Sciatic nerve (tissue), 2 donors: Measurements from ENCODE around the gene GPN2. TPM values are rescaled to one million over a fixed set of nuclear protein-coding genes. Genes with fewer than 3 reads are reported as not detected.

Experiments
- ATAC-seq: fragments of 200-7000 bp; cut with Tn5 transposase; one replicate; pipeline ENCODE4 v1.9.1; 2020; ENCODE audit warnings: mild to moderate bottlenecking, moderate library complexity
- DNase-seq: peaks from one replicate; pipeline ENCODE4 v3.0.0-alpha.2; 2020; ENCODE audit warnings: low spot score
- intact Hi-C: fragments of 100-400 bp; cut with DNase I; formaldehyde crosslinking; loops from one replicate; pipeline ENCODE4 v1.14.2; 2022
- total RNA-seq: library from RNA; stranded (reverse); fragmentation: NEBNext Ultra II Directional; extraction: Animal tissue kit (Norgen Biotek cat#: 25700); gene quantifications from one replicate; pipeline ENCODE4 v1.2.1, GENCODE V29; 2021
- donor health status: DM: no; HTN: no; CAD: no.
- donor health status: DM: no; HTN: no; CAD: no.

The GPN2 gene
- total RNA-seq = 22.7 TPM

DNA sequence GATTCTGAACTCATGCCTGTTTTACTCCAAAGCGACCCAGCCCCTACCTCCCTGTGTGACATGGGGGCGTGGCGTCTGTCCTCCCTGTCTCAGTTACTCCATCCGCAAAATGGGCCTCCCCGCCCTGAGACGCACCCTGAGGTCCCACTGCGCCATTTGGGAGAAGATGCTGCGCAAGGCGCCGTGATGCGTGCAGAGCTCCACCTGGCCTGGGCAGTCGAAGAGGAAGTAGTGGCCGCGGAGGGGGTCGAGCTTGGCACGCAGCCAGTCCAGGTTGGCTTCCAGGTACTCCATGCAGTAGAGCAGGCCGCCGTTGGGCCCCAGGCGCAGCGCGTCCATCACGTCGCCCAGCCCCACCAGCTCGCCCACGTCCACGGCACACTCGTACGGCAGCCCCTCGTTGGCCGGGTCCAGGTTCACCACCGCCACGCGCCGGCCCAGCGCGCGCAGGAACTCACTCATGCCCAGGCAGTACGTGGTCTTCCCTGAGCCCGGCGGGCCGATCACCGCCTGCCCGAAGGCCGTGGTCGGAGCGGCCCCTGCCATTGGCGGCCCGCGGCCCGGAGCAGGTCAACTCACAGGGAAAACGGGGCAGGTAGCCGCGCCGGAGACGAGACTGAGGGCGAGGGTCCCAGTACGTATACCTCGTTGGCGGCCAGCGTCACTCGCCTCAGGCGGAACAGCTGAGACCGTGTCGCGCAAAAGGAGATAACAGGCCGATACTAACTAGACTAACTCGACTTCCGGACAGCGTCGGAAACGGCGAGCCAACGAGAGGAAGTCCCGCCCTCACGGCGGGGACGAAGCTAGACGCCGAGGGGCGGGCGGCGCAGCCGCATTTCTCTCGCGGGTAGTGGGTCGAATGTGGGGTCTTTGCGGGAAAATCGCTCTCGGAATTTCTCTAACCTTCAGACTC lies at the start of gene GPN2:
TSS of gene GPN2 (minus strand) at position 733 of the 916 bp plus-strand sequence. CDS start at position 546, 187 bp downstream.
- ATAC-seq = peak; percentile 96
- intact Hi-C loops = no loop called here

DNA sequence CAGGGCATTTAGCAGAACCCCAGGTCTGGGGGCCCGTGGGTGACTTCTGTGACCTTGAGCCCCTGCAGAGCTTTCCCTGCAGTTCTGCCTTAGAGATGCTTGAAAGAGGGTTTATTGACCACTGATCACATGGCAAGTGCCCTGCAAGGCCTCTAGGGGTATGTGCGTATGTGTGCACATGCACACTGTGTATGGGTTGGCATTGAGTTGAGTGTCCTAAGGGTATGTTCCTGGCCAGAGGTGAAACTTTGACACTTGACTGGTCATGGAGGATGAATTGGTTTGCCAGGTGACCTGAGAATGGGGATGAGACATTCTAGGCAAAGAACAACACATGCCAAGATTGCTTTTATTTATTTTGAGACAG lies 48.6 kb upstream of the GPN2 start:
- no peak for ATAC-seq
- DNase-seq = no peak
- intact Hi-C loops = no loop called here

More for the DNA sequence above, at the start of gene GPN2:
- DNase-seq = peak; percentile 87

DNA sequence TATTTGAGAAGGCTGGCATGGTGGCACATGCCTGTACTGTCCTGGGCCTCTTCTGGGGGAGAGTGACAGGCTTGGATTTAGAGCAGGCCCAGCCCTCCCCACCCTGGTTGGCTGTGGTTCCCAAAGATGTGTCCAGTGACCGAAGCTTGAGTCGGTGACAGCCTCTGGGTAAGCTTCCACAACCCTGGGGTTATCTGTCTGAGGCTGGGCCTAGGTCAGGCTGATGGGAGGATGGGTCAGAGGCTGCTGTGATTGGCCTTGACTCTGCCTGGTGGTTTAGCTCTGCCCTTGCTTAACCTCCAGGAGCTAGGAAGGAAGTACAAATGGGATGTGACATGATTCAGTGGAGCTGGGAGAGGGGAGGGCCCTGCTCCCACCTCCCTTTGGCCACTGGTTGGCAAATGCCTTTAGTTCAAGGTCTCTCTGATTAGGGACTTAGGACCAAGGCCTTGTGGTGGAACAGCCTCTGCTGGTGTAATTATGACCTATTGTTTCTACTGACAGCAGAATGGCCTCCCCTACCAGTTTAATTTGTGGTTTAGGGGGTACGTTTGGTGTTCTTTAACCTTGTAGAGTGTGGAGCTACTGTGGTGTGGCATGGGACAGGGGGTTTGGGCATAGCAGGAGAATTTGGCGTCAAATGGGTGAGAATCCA lies 48.0 kb upstream of the GPN2 start:
- no peak for ATAC-seq
- intact Hi-C loops = no loop called here
- DNase-seq = no peak

DNA sequence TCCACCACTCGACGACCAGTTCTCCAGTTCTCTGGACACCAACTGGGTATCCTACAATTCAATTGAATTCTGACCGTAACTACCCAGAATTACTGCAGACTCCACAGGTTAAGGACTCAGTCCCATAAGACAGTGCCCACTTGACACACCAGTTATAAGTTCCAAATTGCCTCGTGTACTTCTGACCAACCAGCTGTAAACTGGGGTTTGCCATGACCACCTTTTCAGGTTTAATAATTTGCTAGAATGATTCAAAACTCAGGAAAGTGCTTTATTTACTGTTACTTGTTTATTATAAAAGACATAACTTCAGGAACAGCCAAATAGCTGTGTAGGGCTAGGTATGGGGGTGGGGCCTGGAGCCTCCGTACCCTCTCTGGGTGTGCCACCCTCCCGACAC lies 46.7 kb upstream of the GPN2 start:
- intact Hi-C loops = no loop called here

DNA sequence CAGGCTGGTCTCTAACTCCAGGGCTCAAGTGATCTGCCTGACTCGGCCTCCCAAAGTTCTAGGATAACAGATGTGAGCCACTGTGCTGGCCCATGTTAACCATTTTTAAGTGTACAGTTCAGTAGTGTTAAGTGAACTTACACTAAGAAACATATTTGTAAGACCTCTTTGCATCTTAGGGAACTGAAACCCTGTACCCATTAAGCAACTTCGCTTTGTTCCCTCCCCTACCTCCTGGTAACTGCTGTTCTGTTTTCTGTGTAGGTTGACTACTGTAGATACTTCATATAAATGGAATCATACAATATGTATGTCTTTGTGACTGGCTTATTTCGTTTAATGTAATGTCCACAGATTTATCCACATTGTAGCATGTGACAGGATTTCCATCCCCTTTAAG lies 42.4 kb upstream of the GPN2 start:
- no peak for DNase-seq
- no peak for ATAC-seq
- intact Hi-C loops = no loop called here

More for the DNA sequence above, 46.7 kb upstream of the GPN2 start:
- ATAC-seq (no peak), DNase-seq (no peak)

DNA sequence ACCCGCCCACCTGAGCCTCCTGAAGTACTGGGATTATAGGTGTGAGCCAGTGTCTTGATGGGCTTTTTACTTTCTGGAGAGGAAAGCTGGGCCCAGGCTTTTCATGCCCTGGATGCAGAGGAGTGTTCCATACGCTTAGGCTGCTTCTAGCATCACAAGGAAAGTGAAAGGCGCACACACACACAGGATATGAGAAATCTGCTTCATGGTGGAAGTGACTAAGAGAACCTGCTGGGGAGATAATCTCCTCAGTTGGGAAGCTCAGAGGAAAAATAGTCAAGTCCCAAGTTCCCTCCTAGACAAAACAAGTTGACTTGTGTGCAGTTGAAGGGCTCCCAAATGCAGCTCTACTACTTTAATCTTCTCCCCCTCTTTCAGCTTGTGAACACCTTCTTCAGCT lies 33.6 kb upstream of the GPN2 start:
- no peak for ATAC-seq
- intact Hi-C loops = no loop called here
- DNase-seq = no peak

DNA sequence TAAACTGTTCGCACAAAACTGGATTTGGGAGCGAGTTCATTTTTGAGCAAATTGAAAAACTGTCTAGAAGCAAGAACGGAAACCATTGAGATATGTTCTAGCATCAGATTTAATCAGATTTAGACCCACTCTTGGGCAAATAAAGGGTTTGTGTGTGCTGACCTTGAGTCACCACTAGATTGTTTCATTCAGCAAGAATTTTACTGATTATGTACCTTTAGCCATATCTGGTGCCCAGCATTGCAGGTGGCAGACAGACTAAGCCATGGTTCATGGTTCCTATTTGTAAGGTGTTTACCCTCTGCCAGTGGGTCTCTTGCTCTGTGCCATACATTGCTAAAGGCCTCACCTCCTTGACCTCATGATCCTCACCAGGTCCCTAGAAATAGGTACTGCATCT lies 32.8 kb upstream of the GPN2 start:
- intact Hi-C loops = no loop called here
- DNase-seq (no peak), ATAC-seq (no peak)

DNA sequence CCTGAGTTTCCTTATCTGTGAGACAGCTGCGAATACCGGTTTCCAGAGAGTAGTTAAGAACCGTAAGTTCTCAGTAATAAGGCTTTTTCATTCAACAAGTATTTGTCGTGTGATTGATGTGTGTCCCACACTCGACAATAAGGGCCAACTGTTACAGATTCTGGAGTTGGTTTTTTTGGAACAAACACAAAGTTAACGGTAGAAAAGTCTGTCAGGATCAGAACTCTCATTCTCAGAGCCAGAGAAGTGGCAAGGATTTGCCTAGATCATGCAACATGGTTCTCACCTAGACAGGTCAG lies 32.3 kb upstream of the GPN2 start:
- intact Hi-C loops = no loop called here
- DNase-seq = no peak
- ATAC-seq = no peak

DNA sequence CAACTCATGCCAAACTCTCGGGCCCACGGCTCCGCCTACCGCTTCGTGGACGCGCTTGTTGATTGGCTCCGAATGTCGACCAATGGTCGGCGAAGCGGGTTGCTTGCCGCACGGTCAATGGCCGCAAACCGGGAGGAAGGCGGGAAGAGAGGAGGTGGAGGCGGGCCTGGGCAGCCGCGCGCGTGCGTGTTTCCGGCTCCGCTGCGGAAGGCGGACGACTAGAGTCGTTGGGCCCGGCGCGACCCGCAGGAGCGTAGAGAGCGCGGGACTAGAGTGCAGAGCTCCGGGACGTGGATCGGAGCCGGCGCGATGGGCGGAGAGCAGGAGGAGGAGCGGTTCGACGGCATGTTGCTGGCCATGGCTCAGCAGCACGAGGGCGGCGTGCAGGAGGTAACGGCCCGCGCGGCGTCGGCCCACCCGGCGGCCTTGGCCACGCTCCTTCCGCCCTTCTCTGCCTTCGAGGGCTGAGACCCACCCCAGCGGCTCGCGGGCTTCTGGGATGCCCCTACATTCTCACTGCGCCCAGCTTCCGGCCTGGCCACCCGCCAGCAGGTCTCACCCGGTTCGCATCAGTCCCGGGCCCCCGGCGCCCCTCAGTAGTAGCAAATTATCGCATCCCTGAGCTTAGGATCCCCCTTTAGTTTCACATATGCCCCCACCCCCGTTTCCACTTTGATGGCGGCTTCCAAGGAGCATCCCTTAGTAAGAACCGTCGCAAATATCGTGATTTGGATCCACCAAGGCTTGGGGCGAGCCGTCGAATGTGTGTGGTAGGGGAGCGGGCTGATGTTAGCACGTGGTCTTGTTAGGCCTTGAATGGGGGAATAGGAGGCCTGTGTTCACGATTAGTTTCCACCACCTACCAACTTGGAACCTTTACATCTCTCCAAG lies 31.7 kb upstream of the GPN2 start, which contains the start of gene NUDC:
TSS of gene NUDC (plus strand) at position 204 of the 891 bp plus-strand sequence. CDS start at position 310, 106 bp downstream.
- DNase-seq = peak; percentile 97
- peak; percentile 100 for ATAC-seq
- intact Hi-C loops = no loop called here

DNA sequence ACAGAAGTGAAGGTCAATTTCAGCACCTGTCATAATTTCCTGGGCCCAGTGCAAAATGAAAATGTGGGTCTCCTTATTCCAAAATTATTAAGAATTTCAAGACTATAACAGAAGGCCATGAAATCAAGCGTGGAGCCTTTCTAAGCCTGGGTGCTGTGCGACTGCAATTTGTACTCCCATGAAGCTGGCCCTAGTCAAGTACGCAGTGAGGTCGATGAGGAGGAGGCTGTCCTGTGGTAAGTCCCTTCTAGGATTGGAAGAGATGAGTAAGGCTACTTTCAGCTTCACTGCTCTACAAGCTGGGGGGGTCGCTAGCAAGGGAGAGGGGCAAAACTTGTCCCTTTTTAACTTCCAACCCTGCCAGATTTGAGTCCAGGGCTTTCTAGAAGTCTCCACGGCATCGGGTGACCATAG lies 31.1 kb upstream of the GPN2 start:
- intact Hi-C loops = no loop called here
- ATAC-seq (peak; percentile 66), DNase-seq (no peak)

DNA sequence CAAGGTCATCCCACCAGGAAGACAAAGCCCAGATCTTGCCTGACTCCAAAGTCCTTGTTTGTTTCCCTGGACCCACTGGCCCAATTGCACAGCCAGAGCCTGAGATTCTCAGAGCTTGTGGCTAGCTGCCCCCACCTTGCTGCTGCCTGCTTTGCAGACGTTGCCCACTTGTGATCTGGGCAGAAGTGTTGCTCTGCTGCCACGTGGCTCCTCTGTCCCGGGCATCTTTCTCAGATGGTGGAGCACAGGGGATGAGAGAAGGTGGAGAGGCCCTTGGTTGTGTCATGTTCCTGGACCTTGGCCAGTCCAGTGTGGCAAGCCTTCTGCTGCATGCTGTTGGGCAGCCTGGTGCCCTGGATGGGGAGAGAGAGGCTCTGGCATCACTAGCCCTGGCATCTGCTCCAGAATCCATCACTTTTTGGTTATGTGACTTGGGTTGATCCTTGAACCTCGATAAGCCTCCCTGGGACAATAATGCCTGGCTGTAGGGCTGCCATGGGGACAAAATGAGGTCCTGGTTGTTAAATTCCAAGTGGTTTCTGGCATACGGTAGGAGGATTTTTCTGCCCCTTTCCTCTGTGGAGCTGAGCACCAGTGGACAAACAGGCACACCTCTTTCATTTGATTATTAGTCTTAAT lies 25.2 kb upstream of the GPN2 start:
- intact Hi-C loops = no loop called here
- DNase-seq = no peak
- ATAC-seq = no peak

DNA sequence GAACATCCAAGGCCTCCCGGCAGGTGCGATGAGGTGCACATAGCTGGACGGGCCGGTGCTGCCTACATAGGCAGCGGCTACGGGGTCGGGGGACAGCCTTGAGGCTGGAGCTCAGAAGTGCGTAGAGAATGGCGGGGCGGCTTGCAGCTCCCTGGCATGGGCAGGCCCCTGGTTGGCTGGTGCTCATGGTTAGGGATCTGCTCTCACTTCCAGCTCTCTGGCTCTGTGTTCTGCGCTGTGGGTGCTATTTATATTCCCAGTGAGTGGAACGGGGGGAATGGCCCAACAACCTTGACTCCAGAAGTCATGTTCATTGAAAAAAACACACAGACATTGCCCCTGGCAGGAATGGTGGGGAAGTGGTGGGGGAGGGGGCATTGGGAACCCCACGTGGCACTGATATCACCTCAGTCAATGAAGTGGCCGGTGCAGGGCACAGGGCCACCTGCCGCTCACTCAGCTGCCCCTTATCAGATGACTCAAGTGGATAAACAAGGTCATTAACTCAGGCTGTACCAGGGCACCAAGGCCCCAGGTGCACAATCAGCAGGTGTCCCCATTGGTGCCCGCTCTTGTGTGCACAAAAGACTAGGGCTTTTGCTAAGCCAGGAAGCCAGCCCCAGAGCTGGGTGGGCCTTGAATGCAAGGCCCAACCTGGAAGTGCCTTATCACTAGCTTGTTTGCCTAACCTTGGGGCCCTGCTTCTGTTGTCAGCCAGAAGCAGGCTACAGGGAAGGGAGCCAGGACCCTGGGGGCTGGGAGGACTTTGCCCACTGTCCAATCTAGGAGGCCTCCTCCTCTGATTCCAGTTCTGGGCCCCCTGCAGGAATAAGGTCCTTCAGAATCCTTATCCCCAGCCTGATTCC lies 23.9 kb upstream of the GPN2 start, which contains the start of gene NR0B2:
TSS of gene NR0B2 (minus strand) at position 222 of the 866 bp plus-strand sequence. CDS start at position 187, 35 bp downstream.
- intact Hi-C loops = no loop called here
- ATAC-seq = no peak
- no peak for DNase-seq

DNA sequence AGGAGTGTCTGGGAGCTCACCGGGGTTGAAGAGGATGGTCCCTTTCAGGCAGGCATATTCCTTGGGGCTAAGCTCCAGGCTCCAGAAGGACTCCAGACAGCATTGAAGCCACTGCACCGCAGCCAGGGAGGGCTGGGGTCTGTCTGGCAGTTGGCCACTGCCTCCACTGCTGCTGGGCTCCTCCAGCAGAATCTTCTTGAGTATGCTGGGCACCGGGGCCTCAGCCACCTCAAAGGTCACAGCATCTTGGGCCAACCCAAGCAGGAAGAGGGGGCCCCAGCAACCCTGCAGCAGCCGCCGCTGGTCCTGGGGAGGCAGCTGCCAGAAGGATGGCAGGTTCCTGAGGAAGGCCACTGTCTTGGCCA lies 23.3 kb upstream of the GPN2 start:
- intact Hi-C loops = no loop called here
- no peak for ATAC-seq

DNA sequence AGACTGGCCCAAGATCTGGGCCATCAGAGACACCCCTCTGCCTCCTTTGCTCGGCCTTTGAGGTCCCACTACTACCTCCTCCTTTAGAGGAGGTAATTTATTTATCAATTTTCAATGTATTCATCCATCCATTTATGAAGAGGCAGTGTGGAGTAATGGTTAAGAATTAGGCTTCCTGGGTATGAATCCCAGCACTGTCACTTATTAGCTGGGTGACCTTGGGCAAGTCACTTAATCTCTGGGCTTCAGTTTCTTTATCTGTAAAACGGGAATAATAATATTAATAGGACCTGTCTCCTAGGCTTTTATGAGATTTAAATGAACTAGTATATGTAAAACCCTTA lies 22.0 kb upstream of the GPN2 start:
- no peak for ATAC-seq
- intact Hi-C loops = no loop called here

More for the DNA sequence above, 23.3 kb upstream of the GPN2 start:
- no peak for DNase-seq

DNA sequence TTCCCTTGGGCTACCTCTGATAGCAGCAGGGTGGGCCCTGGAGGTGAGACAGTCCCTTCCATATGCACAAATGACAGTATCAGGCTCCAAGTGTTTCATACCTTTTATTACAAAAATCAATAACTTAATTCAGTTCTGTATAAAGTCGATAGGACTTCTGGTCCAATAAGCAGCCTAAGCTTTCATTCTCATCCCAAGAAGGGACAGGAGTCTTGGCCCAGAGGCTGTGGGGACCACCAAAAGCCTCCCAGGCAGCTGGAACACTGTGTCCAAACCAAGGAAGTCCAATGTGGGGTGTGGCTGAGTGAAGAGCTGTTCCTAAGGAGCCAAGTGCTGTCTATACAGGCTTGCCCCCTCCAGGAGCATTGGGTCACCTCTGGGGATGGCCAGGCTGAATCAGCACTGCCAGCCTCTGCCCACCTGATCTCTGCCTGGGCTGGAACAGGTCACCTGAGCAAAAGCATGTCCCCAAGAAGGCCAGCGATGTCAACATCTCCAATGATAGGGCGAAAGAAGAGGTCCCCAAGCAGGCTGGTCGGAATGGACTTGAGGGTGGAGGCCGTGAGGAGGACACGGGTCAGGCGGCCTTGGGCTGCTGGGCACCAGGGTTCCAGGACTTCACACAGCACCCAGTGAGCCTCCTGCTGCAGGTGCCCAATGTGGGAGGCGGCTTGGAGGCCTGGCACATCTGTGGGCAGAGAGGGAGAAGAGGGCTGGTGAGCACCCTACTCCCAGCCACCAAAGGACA lies 21.5 kb upstream of the GPN2 start:
- no peak for ATAC-seq
- no peak for DNase-seq
- intact Hi-C loops = no loop called here

More for the DNA sequence above, 22.0 kb upstream of the GPN2 start:
- no peak for DNase-seq

DNA sequence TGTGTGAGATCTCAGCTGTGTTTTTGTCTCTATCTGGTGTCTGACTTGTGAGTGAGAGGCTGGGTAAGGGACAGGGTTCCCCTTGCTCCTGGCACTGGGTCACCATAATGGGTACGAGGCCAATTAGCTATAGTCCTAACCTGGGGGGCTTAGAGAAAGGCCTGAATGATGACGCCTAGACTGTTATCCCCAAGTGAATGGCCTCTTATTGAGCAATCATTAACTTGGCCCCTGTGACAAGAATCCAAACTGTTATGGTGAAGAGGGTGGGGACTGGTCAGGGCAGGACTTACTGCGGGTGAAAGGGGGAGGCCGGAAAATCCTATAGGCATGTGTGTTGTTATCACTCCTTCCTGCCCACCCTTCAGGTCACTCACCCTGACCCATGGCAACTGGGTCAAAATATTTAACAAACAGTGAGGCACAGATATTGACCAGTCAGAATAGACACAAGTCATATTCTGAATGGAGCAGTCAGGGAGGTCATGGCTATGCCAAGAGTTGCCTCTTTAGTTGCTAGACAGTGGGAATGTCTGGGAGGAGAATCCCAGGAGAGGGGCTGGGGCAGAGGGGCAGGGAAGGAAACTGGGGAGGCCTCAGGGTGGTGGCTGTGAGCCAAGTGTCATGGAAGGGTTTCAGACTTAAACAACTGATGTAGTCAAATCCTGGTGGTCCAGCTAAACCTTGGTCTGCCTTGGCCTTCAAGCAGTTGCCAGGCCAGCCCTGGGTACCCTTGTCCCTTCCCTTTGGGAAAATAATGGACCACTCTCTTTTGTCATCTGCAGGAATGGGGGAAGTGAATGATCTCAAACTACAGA lies 20.5 kb upstream of the GPN2 start:
- ATAC-seq = no peak
- intact Hi-C loops = no loop called here
- no peak for DNase-seq

DNA sequence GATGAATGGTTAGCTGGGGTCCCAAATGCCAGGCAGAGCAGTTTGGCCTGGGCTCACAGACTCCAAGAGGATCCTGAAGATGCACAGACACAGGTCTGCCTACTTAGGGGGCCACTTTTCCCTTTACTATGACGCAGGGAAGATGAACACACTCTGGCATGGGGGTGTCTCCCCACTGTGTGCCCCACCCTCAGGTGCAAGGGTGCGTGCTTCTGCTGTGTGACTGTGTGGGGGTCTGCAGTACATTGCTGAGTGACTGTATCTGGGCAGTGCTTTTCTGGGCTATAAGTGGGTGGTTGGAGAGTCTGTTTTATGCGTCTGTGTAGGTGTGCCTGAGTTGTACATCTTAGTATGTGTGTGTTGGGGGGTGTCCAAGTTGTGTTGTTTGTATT lies 19.9 kb upstream of the GPN2 start:
- ATAC-seq = no peak
- intact Hi-C loops = no loop called here
- no peak for DNase-seq
